Activated CD8-positive, alpha-beta memory T cell treated with anti-CD3 and anti-CD28 coated beads for 1 hour (primary cell): ENCODE results near the gene PCAT7.

Source experiments
- DNase-seq, 2 donors: peaks; one replicate each; pipeline ENCODE4 v3.0.0-alpha.2; 2020; ENCODE audit warnings: low read depth in 1 of 2; ENCODE audit errors: extremely low read depth in 1 of 2

Gene PCAT7

DNA sequence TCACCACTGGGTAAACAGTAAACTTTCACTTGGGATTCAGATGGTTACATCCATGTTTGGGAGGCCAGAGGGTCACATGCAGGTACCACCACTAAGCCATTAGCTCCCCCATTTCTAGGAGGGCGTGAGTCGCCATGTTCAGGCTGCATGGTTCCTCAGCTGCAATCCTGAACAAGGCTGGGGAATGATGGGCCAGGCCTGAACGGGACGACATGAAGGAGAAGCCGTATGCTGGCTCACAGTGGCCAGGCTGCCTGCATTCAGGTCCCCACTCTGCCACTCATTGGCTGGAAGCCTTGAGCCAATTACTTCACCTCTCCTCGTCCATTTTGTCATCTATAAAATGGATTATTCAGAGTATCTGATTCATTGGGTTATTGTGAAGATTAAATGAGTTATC is 47.8 kb downstream of the PCAT7 start:
- DNase-seq = no peak

DNA sequence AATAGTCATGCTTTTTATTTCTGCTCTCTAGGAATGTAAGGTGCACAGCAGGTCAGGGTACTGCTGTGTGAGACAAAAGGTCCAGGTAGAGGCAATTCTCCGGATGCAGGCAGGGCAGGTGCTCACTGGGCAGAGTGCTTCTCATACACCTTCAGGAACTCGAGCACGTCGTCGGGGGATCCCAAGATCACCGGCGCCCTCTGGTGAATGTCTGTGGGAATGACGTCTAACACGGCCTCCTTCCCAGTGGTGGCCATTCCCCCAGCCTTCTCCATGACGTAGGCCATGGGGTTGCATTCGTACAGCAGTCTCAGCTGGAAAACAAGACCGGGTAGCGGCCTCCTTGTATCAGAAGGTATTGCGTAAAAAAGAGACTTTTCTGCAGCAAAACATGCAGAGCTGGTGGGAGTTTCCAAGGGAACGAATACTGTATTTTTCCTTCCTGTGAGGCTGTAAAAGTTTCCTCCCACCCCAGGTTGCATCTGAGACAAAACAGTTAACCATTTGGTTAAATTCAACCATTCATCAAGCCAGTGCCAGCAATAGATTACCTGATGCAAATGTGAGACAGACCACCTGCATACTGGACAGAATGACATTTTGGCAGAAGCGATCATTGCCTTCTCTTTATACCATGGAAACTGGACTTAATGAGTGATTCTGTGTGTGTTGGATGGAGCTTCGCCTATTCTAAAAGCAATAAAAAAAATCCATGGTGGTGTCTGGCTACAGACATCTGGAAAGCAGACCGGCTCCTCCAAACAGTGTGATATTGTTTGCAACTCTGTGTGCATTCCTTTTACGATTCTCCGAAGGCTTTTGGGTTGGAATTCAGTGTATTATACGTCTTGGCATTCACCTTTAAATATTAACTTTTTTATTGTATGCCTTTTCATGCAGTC is 48.6 kb downstream of the PCAT7 start:
- peak; percentile 17 to 22 for DNase-seq

DNA sequence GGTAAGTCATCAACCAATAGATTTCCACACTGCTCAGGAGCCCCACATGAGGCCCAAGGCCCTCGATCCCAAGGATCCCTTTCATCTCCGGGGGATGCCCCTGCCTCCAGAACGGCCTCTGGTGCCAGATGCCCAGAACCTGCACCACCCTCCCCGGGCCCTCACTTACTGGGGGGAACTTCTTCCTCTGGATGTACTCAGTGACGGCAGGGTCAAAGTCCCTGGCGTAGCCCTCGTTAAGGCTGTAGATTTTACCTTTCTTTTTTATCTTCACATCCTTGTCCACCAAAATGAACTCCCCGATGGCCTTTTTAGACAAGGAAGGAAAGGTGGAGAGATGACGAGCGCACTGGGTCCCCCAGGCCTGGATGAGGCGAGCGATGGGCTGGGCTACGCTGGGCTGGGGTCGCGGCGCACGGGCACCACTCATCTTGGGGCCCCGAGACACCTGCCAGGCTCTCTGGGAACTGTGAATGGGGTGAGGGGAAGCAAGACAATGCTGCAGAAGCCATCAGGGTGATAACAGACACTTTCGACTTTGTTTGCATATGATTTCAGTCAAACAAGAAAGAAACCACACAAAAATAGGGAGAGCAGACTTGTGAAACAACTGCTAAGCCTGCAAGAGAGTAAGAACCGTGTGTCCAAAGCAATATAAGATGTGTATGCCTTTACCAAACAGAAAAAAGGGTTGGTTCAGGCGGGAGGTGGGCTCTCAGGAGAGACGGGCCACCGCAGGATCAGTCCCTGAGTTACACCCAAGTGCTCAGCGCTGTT is 52.0 kb downstream of the PCAT7 start:
- no peak for DNase-seq

DNA sequence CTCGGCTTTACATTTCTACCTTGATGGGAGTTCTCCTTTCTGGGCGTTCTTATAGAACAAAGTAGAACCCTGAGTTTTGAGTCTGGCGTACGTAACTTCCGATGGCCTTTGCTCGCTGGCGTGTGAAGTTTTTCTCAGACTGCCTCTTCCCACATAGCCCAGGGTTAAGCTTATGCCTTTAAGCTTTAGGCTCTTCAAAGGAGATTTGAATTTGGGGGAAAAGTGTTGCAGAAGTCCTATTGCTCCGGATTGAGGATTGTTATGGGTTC is 52.5 kb downstream of the PCAT7 start:
- no peak for DNase-seq

DNA sequence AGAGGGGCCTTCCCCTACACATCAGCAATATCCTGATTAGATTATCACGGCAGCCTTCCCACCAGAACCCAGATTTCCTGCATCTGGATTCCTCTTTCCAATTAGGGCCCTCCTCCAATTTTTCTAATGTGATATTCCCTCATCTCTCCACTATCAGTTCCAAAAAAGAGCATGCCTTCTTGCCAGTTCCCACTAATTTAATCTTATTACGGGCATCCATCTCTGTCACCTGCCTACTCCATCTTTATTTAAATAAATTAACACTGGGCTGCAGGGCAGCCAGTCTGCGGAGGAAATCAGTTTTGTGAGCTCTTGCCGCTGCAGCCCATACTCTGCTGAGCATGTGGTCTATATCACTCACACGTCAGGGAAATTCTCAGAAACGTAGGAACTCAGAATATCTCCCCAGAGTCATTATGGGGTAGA is 55.3 kb downstream of the PCAT7 start:
- DNase-seq = no peak

DNA sequence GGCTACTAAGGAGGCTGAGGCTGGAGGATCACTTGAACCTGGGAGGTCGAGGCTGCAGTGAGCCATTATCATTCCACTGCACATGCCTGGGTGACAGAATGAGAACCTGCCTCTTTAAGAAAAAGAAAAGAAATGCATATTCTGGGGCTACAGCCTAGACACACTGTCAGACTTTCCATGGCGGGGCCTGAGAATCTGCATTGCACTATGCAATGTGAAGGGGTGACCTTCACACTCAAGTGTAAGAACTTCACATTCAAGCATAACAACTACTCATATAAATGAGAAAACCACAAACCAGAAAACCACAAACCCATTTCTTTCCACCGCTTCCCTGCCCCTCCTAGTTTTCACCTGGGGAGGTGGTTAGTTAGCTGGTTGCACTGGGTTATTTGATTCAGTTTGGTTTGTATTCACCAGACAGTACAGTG is 56.8 kb downstream of the PCAT7 start:
- no peak for DNase-seq

DNA sequence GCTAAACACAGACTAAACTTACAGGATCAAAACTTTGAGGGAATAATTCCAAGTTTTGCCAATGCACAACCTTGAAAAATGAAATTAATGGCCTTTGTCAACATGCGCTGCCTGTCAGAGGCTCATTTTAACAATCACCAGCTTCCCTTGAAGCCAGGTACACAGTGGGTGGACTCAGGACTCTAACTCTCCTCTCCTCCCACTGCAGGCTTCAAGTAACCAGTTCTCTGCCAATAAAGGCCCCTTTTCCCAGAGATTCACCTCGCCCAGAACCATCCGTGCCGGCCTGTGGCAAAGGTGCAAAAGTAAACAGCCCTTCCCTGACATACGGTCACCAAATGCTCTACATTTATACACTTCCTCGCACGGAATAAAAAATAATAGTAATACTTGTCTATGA is 57.2 kb downstream of the PCAT7 start:
- no peak for DNase-seq

GRCh38 chr9:94613003-94613402 is 58.1 kb downstream of the PCAT7 start:
- no peak for DNase-seq

GRCh38 chr9:94619026-94619425 is 64.1 kb downstream of the PCAT7 start:
- DNase-seq = no peak
